GM19328 (cell line): ENCODE results near the gene CCDC28B.
"Not testable (repeated sequence)": the region's sequence is repeated elsewhere in the genome, so short reads cannot be mapped to it uniquely, and the experiment has no call there.

Experiments
- ATAC-seq: cut with Tn5 transposase; IDR thresholded peaks from one replicate; pipeline ENCODE4 v1.9.1; 2021; ENCODE audit warnings: mild to moderate bottlenecking, moderate library complexity; ENCODE audit not compliant: unreplicated experiment

The CCDC28B gene

DNA sequence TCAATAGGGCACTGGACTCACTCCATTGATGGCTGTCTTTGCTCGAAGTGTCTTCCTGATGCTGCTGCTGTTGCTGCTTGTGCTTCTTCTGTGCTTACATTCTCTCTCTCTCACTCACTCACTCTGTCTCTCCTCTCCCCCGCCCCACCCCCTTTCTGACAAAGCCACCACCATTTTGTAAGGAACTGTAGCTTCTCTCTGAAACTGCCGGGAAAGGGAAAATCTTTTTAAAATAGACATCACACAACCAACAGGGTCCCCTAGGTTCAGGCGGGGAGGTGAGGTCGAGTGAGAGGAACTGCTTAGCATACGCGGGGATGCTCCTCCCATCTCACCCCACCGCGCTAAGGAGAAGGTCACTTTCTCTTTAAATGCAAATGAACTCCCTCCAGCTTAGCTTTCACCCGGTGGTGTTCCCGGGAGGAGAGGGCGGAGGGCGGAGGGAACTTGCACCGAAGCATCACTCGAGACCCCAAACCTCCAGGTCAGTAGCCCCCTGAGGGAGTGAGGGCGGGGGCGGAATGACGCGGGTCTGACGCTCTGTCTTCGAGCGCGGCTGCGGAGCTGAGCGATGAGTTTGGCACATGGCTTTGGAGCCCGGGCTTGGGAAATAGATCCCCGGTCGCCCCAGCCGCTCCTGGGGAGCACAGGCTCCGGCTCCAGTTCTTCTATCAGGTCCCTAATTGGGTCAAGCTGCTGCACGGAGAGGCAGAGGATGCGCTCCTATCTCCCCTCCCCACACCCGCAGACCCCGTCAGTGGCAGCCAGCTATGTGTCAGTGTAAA is at the start of gene CCDC28B:
CCDC28B (plus strand) TSS at position 370 of the 785 bp plus-strand sequence. CDS start 1,341 bp downstream, outside the sequence.
- no peak for ATAC-seq

DNA sequence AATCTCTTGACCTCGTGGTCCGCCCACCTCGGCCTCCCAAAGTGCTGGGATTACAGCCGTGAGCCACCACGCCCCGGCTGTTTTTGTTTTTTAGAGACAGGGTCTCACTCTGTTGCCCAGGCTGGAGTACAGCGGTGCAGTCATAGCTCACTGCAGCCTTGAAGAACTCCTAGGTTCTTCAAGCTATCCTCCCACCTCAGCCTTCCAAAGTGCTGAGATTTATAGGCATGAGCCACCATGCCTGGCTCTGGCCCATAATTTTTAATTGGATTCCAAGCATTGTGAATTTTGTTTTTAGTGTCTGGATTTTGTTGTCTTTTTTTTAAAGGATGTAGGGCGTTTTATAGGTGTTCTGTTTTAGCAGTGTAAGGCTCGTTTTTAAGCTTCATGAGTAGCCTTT is 49.5 kb upstream of the CCDC28B start:
- no peak for ATAC-seq

DNA sequence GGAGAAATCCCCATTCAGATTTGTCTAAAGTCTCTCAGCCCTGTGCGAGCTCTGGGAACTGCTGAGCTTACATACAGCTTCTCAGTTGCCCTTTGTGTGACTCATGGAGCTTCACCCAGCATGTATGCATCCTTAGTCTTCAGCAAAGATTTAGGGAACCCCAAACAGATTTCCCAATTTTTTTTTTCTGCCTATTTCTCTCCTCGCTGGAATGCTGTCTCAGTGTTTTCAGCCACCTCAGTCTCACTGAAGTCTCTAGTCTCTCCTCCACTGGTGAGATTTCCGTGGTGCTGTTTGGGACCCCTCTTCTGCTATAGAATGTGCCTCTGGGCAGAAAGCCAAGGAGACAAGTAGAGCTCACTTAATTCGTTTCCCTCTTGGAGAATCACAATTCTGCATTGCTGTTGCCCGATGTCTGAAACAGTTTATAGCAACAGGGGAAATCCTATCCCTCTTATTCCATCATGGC is 49.0 kb upstream of the CCDC28B start:
- ATAC-seq, result no peak

DNA sequence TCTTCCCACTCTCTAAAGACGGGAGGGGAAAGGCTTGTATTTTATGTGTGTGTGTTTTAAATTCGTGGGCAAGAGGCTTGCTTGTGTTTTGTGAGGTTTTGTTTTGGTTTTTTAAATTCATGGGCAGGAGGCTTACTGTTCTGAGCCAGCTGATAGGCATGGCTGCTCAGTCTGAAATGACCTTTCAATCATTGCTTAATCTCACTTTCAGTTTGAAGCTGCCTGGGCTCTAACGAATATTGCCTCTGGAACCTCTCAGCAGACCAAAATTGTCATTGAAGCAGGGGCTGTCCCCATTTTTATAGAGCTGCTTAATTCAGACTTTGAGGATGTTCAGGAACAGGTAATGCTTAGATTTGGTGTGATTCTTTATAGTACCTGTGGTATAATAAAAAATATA is 41.2 kb upstream of the CCDC28B start:
- ATAC-seq, result no peak

DNA sequence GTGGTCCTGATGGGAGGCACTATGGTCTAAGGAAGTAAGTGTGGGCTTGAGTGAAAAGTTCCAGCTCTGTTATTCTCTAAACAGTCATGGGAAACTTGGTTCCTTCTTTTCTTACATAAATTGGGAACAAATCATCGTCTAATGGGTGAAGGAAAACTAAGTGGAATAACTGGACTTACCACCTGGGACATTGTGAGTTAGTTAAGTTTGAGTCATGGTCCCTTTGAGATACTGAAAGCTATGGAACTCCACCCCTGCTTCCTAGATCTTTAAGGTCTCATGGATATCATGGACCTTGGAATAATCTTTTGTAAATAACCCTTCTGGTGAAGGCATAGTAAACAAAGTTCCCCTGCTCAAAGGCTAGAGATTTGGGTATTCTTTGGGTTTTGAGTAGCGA is 37.0 kb upstream of the CCDC28B start:
- ATAC-seq, result no peak

DNA sequence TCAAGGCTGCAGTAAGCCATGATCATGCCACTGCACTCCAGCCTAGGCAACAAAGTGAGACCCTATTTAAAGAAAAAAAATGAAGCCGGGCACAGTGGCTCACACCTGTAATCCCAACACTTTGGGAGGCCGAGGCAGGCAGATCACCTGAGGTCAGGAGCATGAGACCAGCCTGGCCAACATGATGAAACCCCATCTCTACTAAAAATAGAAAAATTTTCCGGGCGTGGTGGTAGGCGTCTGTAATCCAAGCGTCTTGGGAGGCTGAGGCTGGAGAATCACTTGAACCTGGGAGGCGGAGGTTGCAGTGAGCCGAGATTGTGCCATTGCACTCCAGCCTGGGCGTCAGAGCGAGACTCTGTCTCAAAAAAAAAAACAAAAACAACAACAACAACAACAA is 34.8 kb upstream of the CCDC28B start:
- ATAC-seq, result not testable (repeated sequence)

DNA sequence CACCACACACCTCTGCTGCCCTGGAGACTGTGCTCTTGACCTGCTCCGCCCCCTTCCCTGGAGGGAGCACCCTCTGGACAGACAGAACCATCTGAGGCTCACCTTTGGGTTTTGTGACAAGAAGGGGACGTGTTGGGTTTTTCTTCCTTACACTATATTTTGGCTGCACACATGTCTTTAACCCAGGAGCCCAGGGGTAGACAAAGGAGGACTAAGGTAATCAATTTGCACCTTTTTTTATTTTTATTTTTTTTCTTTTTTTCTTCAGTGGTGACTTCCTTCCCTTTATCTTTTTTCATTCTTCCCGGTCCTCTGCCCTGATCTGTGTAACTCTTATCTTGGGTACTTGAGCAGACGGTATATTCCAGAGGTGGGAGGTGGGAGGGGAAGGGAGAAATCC is 29.4 kb upstream of the CCDC28B start:
- no peak for ATAC-seq

DNA sequence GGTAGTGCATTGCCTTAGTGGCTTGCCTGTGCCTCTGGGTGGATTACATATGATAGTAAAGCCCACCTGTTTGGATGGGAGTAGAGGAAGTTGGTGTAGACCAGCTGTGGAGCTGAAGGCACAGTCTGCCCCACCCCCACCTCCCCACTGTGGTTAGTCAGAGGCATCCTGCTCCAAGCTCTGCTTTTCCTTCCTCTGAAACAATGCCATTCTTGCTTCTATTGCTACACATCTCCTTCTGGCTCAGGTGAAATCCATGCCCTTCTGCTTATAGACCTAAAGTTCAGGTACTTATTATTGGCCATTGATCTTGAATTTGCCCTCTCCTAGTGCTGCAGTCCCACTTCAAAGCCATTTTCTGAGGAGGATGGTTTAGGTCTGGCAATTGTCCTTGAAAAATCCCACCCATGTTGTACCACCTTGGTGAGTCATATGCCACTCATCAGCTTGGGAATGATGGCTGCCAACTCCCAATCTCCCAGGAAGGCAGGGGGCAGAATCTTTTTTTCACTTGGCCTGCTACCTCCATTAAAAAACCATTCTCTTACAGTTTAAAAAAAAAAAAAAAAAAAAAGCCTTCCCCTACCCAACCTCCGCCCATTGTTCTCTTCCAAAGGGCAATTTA is 27.7 kb upstream of the CCDC28B start:
- ATAC-seq, result no peak

DNA sequence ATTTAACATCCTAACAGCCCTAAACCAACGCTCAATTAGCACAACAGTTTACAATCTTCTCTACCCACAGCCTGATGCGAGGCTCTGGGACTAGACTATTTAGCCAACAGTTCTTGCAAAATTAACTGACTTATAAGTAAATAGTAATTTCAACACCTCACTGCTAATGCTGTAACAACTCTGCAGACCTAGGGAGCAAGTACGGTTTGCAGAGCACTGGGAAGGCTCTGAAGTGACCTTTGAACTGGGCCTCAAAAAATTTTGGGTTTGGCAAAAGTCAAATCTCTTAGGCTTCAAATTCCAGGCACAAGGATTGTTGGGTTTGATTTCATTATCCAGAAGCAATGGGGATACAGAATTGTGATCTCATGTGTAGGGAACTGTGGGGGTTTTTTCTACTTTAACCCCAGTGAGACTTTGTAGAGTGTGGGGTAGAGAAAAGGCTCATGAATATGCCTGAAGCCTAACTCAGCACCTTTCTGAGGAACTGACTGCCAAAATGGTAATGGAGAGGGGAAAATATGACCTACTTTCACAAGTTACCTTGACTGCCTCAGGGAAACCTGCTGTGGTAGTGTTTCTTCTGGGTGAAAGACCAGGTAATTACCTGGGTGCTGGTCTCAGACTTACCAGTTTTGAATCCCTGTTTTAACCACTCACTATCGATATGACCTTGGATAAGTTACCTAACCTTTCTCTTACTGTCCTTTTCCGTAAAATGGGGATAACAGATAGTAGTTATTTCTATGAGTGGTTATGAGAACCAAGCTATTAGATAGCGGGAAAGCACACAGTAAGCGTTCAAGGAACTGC is 21.8 kb upstream of the CCDC28B start:
- no peak for ATAC-seq

DNA sequence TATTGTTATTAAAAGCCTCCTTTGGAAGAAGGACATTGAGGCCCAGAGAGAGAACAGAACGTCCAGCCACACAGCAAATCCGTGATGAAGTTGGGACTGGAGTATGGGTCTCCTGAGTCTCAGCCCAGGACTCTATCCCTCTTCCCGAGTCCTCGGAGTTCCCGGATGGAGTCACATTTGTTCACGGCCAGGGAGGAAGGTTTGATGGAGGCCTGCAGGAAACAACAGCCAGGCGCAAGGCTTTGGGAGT is 21.3 kb upstream of the CCDC28B start:
- ATAC-seq, result no peak

DNA sequence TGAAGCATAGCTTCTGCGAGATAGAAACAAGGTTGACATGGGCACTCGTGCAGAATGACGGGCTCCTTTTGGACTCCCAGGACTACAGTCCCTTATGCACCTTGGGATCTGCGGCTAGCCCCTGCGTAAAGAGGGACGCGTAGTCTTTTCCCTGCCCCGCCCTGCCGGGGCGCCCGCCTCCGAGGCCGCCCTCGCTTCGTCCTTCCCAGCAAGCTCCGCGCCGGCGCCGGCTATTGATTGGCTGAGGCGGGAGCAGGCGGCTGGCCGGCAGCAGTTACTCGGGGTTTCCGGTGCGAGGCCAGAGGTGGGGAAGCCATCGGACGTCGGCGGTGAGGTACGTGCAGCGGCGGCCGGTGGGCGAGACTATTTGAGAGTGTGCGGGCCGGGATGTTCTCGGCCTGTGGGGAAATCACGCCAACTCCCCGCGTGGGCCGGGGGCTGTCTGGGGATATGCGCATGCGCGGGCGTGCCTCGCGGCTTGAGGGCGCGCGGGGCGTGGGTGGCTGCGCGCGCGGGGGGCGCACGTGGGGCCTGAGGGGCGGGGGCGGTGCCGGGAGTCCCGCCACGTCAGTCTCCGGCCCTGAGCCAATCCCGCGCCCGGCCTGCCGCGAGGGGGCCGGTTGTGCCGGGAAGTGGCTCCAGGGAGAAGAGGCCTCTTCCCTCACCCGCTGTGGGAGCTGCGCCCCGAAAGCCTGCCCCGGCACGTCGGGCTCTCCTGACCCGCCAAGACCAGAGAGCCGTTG is 20.8 kb upstream of the CCDC28B start, which contains the start of gene TXLNA:
TXLNA (plus strand) TSS at position 233 of the 743 bp plus-strand sequence. CDS start 671 bp downstream, outside the sequence.
- peak; percentile 79 for ATAC-seq

DNA sequence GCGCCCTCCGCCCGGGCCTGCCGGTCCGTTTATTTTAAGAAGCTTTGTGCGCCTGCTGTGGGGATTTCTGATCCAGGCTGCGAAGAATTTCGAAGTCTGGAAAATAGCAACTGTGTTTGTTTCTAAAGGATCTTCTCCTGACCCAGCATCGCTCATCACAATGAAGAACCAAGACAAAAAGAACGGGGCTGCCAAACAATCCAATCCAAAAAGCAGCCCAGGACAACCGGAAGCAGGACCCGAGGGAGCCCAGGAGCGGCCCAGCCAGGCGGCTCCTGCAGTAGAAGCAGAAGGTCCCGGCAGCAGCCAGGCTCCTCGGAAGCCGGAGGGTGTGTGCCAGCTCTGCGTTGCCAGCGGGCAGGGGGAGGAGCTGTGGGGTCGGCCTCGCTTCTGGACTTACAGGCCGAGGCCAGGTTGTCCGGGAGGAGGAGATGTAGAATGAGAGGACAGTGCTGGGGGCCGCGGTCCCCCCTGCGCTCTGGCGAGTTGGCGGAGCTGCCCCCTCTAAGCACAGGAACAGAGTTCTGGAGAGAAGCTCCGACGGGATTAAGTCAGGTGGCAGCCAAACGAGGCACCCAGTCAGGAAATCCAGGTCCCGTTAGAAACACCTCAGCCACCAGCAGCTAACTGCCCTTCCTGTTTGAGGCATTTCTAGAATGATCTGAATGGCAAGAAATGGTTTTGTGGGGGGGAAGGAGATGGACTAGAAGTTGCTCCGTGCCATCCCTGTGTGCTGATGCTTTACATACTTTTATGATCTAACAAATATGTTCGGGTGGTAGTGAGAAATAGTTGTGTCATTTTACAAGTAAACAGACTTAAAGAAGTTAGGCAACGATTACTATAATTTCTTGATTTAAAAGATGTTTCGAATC is 20.0 kb upstream of the CCDC28B start:
- no peak for ATAC-seq

DNA sequence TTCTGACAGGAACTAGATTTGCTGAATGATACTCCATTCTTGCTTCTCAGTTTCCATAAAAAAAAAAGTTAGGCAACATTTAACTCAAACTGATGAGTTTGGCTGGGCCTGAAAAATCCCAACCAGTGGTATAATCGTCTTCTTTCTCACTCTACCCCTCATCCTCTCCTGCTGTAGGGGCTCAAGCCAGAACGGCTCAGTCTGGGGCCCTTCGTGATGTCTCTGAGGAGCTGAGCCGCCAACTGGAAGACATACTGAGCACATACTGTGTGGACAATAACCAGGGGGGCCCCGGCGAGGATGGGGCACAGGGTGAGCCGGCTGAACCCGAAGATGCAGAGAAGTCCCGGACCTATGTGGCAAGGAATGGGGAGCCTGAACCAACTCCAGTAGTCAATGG is 19.3 kb upstream of the CCDC28B start:
- no peak for ATAC-seq

DNA sequence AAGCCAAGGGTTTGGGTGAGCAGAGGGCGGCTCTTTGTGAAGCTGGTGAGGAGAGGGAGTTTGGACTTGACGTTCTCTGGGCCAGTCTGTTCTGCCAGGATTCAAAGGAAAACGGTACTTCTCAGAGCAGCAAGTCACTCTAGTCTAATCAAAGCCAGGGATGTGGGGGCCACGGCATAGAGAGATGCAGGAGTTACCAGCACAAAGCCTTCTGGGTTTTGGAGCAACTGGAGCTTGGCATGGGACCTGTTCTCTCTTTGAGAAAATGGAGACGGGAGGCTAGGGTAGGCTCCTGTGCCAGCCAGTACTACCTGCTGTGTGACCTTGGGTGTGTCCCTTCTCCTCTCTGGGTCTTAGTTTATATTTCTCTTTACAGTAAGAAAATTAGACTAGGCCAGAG is 18.8 kb upstream of the CCDC28B start:
- ATAC-seq, result no peak

DNA sequence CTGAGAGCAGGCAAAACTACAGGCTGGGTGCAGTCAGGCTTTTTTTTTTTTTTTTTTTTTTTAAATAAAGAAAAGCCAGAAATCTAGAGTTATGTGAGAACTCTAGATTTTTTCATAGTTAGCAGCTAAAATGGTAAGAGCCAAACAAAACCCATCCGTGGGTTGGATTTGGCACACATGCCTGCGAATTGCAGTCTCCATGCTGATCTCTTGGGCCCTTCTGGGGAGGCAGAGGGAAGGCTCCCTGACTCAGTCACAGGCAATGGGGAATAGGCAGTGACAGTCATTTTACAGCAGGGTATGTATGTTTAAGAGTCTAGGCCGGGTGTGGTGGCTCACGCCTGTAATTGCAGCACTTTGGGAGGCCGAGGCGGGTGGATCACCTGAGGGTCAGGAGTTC is 18.3 kb upstream of the CCDC28B start:
- no peak for ATAC-seq

DNA sequence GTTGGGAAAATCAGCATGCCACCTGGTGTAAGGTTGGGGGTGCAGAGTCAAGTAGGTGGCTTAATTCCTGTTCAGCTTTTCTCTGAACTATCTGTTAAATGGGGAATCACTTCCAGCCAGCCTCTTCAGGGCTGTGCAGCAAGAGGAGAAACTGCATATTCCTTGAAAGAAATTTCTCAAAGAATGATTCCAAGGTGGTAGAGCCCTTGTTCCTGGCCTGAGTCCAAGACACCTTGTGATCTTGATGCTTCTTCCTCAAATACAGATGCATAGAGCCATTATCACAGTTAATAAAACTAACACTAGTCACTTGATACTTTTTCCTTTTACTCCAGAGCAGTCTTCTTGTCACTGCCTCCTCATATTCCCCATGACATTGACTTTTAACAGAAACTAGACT is 15.7 kb upstream of the CCDC28B start:
- no peak for ATAC-seq

DNA sequence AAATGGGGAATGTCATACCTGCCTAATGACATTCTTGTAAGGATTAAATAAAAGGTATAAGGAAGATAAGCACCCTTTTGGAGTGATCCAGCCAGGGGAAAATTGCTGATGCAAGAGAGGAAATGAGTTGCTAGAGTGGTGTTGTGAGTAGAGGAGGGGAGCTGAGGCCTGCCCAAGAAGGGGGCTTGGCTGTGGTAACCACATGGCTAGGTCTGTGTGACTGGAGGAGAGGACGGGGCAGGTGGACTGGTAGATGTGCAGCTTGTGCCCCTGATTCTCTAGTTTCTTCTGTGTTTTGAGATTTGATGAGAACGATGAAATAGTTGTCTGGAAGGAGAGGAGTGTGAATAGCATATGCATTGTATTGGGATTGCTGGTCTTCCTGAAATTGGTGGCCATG is 14.3 kb upstream of the CCDC28B start:
- ATAC-seq, result no peak

DNA sequence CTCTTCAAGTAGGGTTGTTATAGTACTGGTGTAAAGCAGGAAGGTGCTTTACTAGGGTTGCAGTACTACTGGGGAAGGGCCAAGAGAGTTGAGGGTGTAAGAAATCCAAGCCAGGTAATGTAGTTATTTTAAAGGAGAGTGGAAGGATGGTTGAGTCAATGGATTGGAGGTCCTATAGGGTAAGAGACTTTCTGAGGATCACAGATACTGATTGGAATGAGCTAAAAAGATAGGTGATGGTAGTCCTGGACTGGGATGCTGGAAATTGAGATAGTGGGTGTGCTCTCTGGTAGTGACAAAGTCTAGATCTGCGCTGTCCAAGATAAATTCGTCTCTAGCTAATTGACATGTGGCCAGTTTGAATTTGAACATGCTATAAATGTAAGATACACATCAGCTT is 13.9 kb upstream of the CCDC28B start:
- no peak for ATAC-seq

DNA sequence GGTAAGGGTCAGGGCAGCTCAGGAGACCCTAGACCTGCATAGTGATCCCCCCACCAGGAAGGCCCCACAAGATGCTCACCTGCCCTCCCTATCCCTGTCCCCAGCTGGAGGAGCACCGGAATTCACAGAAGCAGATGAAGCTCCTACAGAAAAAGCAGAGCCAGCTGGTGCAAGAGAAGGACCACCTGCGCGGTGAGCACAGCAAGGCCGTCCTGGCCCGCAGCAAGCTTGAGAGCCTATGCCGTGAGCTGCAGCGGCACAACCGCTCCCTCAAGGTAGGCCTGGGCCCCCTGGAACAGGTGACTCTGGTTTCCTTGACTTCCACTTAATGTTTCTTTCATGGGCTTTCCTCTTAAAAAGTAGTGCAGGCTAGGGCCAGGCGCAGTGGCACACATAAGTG is 12.5 kb upstream of the CCDC28B start:
- no peak for ATAC-seq
